GM18505 (cell line): Measurements from ENCODE around the gene RDM1.

ENCODE experiments used
- ATAC-seq: cut with Tn5 transposase; IDR thresholded peaks from one replicate; pipeline ENCODE4 v1.9.1; 2021; ENCODE audit not compliant: unreplicated experiment
- POLR2A ChIP-seq: IDR thresholded peaks from 4 replicates; pipeline ENCODE4 v1.6.1; 2011; ENCODE audit warnings: borderline replicate concordance; ENCODE audit not compliant: insufficient read depth, insufficient read length; ENCODE audit errors: extremely low read depth

Gene RDM1

DNA sequence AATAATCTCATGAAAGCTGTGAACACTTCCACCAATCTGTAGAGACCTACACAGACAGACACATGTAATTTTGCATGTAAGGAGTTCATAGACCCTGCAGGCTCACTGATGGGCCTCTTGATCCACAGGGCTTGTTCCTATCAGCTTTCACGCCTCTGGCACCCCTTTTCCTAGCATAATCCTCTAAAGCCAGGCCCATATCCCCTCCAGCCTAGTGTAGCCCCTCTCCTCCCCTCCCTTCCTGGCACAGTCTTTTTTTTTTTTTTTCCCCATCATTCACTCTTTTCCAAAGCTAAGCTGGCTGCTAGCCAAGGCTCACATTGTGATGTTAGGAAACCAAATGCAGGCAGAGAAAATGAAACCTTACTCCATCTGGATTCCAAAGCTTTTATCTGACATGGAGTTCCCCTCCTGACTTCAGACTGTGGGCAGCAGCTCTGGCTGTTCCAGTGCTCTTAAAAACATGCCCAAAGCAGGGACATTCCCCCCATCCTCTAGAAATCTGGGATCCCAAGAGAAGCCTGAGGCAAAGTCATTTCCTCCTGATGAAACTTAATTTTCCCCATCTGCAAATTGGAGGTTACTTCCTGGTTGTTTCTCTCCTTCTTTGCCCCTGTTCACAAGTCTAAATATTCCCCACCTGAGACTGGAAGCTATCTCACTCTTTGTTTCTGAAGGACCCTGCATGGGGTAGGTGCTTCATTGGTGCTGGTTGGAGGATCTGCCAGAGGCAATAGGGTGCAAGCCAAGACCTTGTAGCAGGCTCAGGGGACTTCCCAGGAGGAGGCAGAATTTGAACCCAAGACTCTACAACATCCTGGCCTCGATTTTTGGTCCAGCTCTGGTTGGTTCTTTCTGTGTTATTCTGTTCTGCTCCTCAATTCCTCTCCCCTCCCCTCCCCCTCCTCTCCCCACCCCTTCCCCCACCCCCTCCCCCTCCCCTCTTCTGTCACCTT is 40.5 kb downstream of the RDM1 start:
- no peak for TF ChIP-seq POLR2A
- ATAC-seq: no peak

DNA sequence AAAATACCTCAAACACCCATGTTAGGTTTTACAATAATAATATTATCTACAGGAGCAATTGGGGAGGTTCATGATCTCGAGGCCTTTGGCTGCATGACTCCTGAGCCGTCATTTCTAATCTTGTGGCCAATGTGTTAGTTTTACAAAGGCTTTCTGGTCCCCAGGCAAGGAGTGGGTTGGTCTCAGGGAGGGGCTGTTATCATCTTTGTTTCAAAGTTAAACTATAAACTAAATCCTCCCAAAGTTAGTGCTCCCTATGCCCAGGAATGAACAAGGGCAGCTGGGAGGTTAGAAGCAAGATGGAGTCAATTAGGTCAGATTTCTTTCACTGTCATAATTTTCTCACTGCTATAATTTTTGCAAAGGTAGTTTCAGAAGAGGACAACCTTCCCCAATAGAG is 41.3 kb downstream of the RDM1 start:
- ATAC-seq: no peak
- TF ChIP-seq POLR2A: no peak

- ATAC-seq: peak; percentile 76
- TF ChIP-seq POLR2A: peak; percentile 91
These were observed 50.6 kb downstream of the RDM1 start, which contains the start of gene CCL5 for GRCh38 chr17:35879773-35880654. Gene CCL5 (minus strand): TSS chr17:35880360.

DNA sequence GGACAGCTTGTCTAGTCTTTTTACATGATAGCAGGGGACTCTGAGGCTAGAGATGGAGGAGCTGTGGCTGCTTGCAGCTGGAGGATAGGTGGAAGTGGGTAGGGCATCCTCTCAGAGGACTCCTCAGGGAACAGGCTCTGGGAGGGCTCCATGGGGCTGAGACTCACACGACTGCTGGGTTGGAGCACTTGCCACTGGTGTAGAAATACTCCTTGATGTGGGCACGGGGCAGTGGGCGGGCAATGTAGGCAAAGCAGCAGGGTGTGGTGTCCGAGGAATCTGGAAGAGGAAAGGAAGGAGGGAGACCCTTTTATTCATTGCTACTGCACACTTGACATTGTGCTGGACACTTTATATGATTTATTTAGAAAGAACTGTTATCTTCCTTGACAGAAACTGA is 52.2 kb downstream of the RDM1 start:
- ATAC-seq: no peak
- no peak for TF ChIP-seq POLR2A

DNA sequence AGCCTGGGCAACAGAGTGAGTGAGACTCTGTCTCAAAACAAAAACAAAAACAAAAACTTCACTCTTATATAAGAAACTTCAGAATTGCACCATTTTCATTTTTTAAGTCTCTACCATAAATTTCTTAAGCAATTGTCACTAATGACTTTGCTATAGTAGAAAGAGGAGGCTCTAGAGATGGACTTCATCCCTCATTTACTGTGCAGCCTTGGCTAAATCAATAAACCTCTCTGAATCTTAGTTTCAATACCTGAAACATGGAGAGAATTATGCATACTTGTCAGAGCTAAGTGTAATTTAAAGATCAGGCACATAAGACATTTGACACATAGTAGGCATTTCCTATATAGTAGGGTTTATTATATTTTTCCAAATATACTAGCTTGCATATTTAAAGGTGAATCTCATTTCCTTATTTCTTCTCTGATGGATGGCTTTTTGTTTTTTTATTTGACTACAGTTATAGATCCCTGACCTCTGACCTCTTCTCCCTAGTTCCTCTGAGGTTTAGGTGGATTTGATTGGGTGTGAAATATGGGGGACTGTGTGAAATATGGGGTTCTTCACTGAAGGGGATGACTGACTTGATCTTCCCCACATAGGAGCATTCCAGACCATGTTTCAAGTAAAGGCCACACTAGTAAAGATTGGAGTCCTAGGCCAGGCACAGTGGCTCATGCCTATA is 53.1 kb downstream of the RDM1 start:
- no peak for ATAC-seq
- no peak for TF ChIP-seq POLR2A

- no peak for TF ChIP-seq POLR2A
- no peak for ATAC-seq
These were observed 54.0 kb downstream of the RDM1 start for GRCh38 chr17:35876534-35876933.

- TF ChIP-seq POLR2A: no peak
- no peak for ATAC-seq
These were observed 54.8 kb downstream of the RDM1 start for GRCh38 chr17:35875800-35876139.

DNA sequence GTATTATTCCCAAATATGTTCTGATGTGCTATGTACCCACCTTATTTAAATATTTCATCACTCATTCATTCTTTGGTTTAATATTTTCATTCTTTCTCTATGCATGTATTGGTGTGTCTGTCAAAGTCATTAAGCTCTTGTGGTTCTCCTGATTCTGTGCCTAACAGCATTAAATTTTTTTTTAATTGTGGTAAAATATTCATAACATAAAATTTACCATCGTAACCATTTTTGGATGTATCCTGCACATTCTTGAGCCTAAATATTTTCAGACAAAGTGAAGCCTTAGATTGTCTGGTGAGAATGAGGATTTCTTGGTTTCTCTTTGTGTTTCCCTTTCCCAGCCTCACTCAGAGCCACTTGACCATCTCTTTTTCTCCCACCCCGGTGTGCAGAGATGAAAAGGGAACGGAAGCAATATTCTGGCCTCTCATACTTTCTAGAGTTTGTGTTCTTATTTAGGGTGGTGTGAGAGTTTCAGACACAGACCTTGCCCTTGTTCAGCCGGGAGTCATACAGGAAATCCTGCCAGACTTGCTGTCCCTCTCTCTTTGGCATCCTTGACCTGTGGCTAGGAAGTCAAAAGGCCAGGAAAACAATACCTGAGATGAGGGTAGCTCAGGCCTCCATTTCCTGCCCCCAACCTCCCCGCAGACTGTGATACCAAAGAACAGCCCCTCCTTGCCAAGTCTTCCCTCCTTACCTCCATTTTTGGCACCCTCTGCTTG is 55.3 kb downstream of the RDM1 start:
- no peak for ATAC-seq
- no peak for TF ChIP-seq POLR2A

DNA sequence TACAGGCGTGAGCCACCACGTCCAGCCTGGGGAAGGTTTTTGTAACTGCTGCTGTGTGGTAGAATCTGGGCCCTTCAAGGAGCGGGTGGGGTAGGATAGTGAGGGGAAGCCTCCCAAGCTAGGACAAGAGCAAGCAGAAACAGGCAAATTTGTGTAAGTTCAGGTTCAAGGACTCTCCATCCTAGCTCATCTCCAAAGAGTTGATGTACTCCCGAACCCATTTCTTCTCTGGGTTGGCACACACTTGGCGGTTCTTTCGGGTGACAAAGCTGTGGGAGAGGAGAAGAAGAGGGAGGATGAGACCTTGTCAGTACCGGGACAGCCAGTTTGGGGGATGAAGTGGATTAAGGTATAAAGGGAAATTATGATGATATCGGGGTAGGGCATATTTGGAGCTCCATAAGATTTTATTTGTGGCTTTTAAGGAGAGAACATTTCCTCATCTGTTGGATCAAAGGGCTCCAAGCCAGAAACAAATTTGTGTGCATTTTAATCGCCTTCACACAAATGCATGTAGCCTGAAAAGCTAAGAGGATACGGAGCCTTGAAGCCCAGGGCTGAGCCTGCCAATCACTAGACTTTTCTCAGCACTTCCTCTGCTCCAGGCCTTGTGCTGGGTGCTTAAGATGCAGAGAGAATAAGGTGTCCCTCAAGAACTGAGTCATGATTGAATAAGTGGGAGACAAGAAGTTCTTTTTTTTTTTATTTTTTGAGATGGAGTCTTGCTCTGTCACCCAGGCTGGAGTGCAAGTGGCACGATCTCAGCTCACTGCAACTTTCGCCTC is 58.2 kb downstream of the RDM1 start:
- no peak for ATAC-seq

DNA sequence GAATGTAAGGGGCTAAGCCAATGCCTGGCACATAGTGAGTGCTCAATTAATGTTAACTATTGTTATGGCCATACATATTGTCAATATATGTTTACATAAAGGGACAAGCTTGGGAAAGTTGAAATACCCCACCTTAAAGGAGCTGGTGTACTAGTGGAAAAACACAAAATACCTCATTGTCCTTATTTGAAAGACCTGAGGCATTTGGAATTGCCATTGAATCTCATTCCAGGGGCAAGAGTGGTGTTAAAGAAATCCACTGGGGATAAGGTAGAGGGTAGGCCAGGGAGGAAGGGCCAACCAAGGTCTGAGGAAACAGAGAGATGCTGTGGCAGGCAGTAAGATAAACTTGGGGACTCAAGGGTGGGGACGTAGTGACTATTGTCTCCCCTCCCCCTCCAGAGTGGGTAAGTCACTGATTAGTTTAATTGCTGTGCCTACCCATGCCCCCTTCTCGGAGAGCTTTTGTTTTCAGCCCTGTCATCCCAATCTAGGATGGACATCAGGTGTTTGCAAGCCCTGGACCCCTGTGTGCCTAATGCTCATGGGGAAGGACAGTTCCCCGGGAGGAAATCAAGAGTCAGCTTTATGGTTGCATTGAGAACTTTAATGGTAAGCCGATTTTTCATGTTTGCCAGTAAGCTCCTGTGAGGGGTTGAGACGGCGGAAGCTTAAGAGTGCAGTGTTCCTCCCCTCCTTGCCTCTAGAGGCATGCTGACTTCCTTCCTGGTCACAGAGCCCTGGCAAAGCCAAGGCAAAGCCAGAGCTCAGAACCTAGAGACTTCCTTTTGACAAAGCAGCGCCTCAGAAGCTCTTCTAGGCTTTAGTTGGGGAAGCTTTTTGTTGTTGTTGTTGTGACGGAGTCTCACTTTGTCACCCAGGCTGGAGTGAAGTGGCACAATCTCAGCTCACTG is 59.4 kb downstream of the RDM1 start:
- no peak for ATAC-seq
- TF ChIP-seq POLR2A: no peak

More for the DNA sequence above, 58.2 kb downstream of the RDM1 start:
- no peak for TF ChIP-seq POLR2A

DNA sequence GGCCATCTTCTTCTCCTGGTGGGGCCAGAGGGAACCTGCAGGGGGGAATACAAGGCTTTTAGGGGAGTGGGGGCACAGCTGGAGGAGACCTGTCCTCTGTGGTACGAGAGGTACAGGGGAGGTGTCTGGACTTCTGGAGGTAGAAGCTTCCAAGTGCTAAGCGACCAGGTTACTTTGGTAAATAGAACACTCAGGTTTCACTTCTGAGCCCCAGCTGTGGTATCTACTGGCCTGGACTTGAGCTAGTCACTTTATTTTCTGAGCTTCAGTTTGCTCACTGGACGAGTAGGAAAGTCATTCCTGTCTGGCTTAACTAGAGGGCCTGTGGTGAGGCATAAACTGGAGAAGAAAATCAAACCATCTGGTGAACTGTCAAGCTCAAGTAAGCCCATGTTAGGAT is 61.8 kb downstream of the RDM1 start, which contains the start of gene HEATR9:
TSS of gene HEATR9 (minus strand) at position 155 of the 400 bp plus-strand sequence. CDS start at position 6, 149 bp downstream.
- no peak for ATAC-seq
- no peak for TF ChIP-seq POLR2A
